Stimulated activated CD4-positive, alpha-beta T cell treated with anti-CD3 and anti-CD28 coated beads, Interleukin-12 subunit alpha, Interleukin-12 subunit beta, amount 100 ng/mL, for 24 hours (primary cell): Measurements from ENCODE around the gene POLR2E.

Experiments used
- DNase-seq, 2 experiments: peaks; one replicate each; pipeline ENCODE4 v3.0.0-alpha.2; 2020; ENCODE audit warnings: low read depth in 2 of 2

POLR2E gene

GRCh38 chr19:1111641-1112267 is 16.6 kb upstream of the POLR2E start:
- no peak for DNase-seq

GRCh38 chr19:1110809-1111640 is 15.8 kb upstream of the POLR2E start:
- no peak for DNase-seq

GRCh38 chr19:1109697-1110671 is 14.8 kb upstream of the POLR2E start:
- DNase-seq = no peak

GRCh38 chr19:1109032-1109551 is 13.9 kb upstream of the POLR2E start:
- no peak for DNase-seq

- DNase-seq = no peak
Measured at GRCh38 chr19:1108291-1109031, 13.3 kb upstream of the POLR2E start.

- DNase-seq = no peak
Measured at GRCh38 chr19:1107661-1108261, 12.6 kb upstream of the POLR2E start.

- DNase-seq = no peak
Measured at GRCh38 chr19:1106841-1107660, 11.9 kb upstream of the POLR2E start.

- no peak for DNase-seq
Measured at GRCh38 chr19:1105873-1106840, 11.0 kb upstream of the POLR2E start.

GRCh38 chr19:1105008-1105872 is 10.1 kb upstream of the POLR2E start:
- no peak for DNase-seq

- peak in 1 of 2 experiments; percentile 61 for DNase-seq
Measured at GRCh38 chr19:1104311-1105007, 9.3 kb upstream of the POLR2E start.

- peak; percentile 96 to 98 for DNase-seq
Measured at GRCh38 chr19:1103708-1104310, 8.6 kb upstream of the POLR2E start, which contains the start of gene GPX4. TSS of gene GPX4 (plus strand) at chr19:1103994. CDS start at chr19:1104044, 50 bp downstream.

GRCh38 chr19:1103132-1103707 is 8.0 kb upstream of the POLR2E start:
- no peak for DNase-seq

- peak in 1 of 2 experiments; percentile 50 for DNase-seq
Measured at GRCh38 chr19:1102407-1103131, 7.4 kb upstream of the POLR2E start.

- DNase-seq = no peak
Measured at GRCh38 chr19:1101337-1101698, 6.1 kb upstream of the POLR2E start.
